Lung (tissue), 12 donors: ENCODE data around the gene SEC23B. TPM values are rescaled to one million over a fixed set of nuclear protein-coding genes. Genes with fewer than 3 reads are reported as not detected.
A peak's percentile ranks its signal among the peaks of the same experiment; 100 is the strongest.

ENCODE experiments used
- ATAC-seq: fragments of 200-7000 bp; cut with Tn5 transposase; one replicate; pipeline ENCODE4 v1.9.1; 2020; ENCODE audit warnings: moderate number of reproducible peaks; ENCODE audit not compliant: insufficient read depth, low FRiP score
- DNase-seq, 3 donors: peaks; one replicate each; pipeline ENCODE4 v3.0.0-alpha.2; 2013 to 2017
- H3K27ac ChIP-seq, 2 donors: one replicate each; pipeline ENCODE4 v1.5.1; 2013; ENCODE audit warnings: mild to moderate bottlenecking in 2 of 2, moderate library complexity in 2 of 2, control low read depth in 1 of 2, inconsistent platforms in 1 of 2, low read depth in 1 of 2, low read length in 1 of 2
- H3K27me3 ChIP-seq, 3 donors: one replicate each; pipeline ENCODE4 v1.5.1; 2013; ENCODE audit warnings: low read length in 2 of 3; ENCODE audit not compliant: control insufficient read depth in 3 of 3, insufficient read depth in 3 of 3
- H3K36me3 ChIP-seq, 4 donors: one replicate each; pipeline ENCODE4 v1.5.1; 2013; ENCODE audit warnings: low read length in 4 of 4, mild to moderate bottlenecking in 1 of 4, moderate library complexity in 1 of 4; ENCODE audit not compliant: control insufficient read depth in 4 of 4, insufficient read depth in 4 of 4
- H3K4me1 ChIP-seq, 5 donors: one replicate each; pipeline ENCODE4 v1.5.1; 2013; ENCODE audit warnings: low read length in 5 of 5, mild to moderate bottlenecking in 2 of 5, moderate library complexity in 1 of 5; ENCODE audit not compliant: control insufficient read depth in 5 of 5, insufficient read depth in 5 of 5
- H3K4me3 ChIP-seq: one replicate; pipeline ENCODE4 v1.5.1; 2013; ENCODE audit warnings: mild to moderate bottlenecking, control low read depth, moderate library complexity
- H3K9ac ChIP-seq, 2 donors: one replicate each; pipeline ENCODE4 v1.5.1; 2013; ENCODE audit warnings: low read length in 2 of 2, control low read depth in 1 of 2; ENCODE audit not compliant: insufficient read depth in 1 of 2
- H3K9me3 ChIP-seq, 4 donors: one replicate each; pipeline ENCODE4 v1.5.1; 2013; ENCODE audit warnings: low read length in 3 of 4, mild to moderate bottlenecking in 1 of 4, moderate library complexity in 1 of 4; ENCODE audit not compliant: control insufficient read depth in 4 of 4, insufficient read depth in 3 of 4
- CTCF ChIP-seq: IDR thresholded peaks from 2 replicates; pipeline ENCODE4 v1.5.1; 2012; ENCODE audit warnings: mild to moderate bottlenecking; ENCODE audit errors: control extremely low read depth, extremely low read depth
- WGBS, 2 donors: extraction: QIAGEN DNeasy Blood & Tissue Kit; methylation state at CpG; one replicate each; pipeline ENCODE4 v1.1.7; 2013; 5-methylcytosine and 5-hydroxymethylcytosine counted together
- polyA plus RNA-seq, 2 donors: library from polyadenylated mRNA; stranded (reverse); fragments of 200-250 nt; gene quantifications; one replicate each; pipeline ENCODE4 v1.2.1, GENCODE V29; 2013
- total RNA-seq, 2 donors: library from RNA; depleted of rRNA in 1 of 2; stranded (reverse); fragments of >200 nt in 1 of 2; gene quantifications; one replicate each; pipeline ENCODE4 v1.2.1, GENCODE V29; 2014 to 2021
- donor health status: control.
- donor health status: control.
- donor health status: Bipolar disorder and iron deficiency.
- donor health status: healthy.
- donor health status: DM: yes; HTN: yes; CAD: no.

The SEC23B gene
- total and polyA plus RNA-seq, 4 donors = 10.3 to 79.5 (median 57.8) TPM

GRCh38 chr20:18566892-18567738, 59.4 kb downstream of the SEC23B start, which contains the start of gene SMIM26:
TSS of gene SMIM26 (plus strand) at chr20:18567432. CDS start at chr20:18567479, 47 bp downstream.
- no peaks in the 10 kb centered on the region for H3K9me3 ChIP-seq
- no peak for TF ChIP-seq CTCF
- H3K27ac ChIP-seq = peak within 1 kb of the TSS; percentile 78 to 92
- DNase-seq (peak; percentile 91 to 96 (median 93)), ATAC-seq (peak; percentile 99)
- no peaks in the 10 kb centered on the region for H3K27me3 ChIP-seq
- peak within 1 kb of the TSS; percentile 78 for H3K4me3 ChIP-seq
- peaks cover 9 to 12% (median 11%) of the 10 kb centered on the region in 4 donors for H3K36me3 ChIP-seq
- H3K4me1 ChIP-seq = peaks cover 0 to 9% (median 4%) of the 10 kb centered on the region in 5 donors
- H3K9ac ChIP-seq = peak within 1 kb of the TSS; percentile 97 to 99
- 1% methylated on average over 51 of the region's 51 CpGs for WGBS, 2 donors

GRCh38 chr20:18567739-18568091, 60.0 kb downstream of the SEC23B start:
- 4 to 9% methylated on average over 6 of the region's 6 CpGs for WGBS, 2 donors
- H3K36me3 ChIP-seq = peaks cover 7 to 10% (median 8%) of the 10 kb centered on the region in 4 donors
- H3K27me3 ChIP-seq = no peaks in the 10 kb centered on the region
- H3K4me3 ChIP-seq = peak overlapping the region; percentile 78
- H3K9me3 ChIP-seq = no peaks in the 10 kb centered on the region
- no peak for TF ChIP-seq CTCF
- H3K9ac ChIP-seq = peak overlapping the region; percentile 97 to 99
- no peak for DNase-seq
- peaks cover 0 to 9% (median 4%) of the 10 kb centered on the region in 5 donors for H3K4me1 ChIP-seq
- H3K27ac ChIP-seq = peak overlapping the region; percentile 78 to 92
- no peak for ATAC-seq

- Histone ChIP-seq H3K9ac (no peak overlapping the region), H3K27ac (no peak overlapping the region), H3K4me3 (no peak overlapping the region), H3K4me1 (peaks cover 0 to 9% (median 4%) of the 10 kb centered on the region in 5 donors), H3K27me3 (no peaks in the 10 kb centered on the region), H3K9me3 (no peaks in the 10 kb centered on the region), H3K36me3 (peaks cover 5 to 10% (median 8%) of the 10 kb centered on the region in 4 donors)
- ATAC-seq = no peak
- WGBS, 2 donors = 95 to 97% methylated on average over 2 of the region's 2 CpGs
- DNase-seq = no peak
- TF ChIP-seq CTCF = no peak
Observed at GRCh38 chr20:18571009-18571408, 63.3 kb downstream of the SEC23B start.
